Stimulated activated naive CD8-positive, alpha-beta T cell treated with anti-CD3 and anti-CD28 coated beads, Interleukin-15, Interleukin-2, amounts not matched to agents 100 U/mL and 50 U/mL, for 24 hours (primary cell): ENCODE data around the gene FKBP1A.

ENCODE experiments used
- ATAC-seq: fragments of 150-1000 bp; cut with Tn5 transposase; one replicate; pipeline ENCODE4 v1.10.0; 2021
- DNase-seq: peaks from one replicate; pipeline ENCODE4 v3.0.0; 2021

The FKBP1A gene

DNA sequence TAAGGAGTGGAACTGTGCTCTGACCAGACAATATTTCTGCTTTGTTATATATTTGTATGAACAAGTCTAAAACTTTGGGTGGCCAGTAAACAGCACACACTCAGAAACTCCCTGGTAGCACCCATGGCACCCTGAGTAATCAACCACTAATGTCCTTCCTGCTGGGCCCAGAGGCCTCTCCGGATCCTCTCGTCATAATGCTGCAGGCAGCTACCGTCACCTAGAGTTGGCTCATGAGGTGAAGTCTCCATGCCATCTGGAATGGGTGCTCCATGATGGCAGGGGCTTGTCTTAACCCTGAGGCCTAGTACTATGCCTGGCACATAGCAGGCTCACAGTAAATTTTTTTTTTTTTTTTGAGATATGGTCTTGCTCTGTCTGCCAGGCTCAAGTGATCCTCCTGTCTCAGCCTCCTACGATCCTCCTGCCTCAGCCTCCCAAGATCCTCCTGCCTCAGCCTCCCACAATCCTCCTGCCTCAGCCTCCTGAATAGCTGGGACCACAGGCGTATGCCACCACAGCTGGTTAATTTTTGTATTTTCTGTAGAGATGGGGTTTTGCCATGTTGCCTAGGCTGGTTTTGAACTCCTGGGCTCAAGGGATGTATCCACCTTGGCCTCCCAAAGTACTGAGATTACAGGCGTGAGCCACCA is 60.9 kb downstream of the FKBP1A start:
- ATAC-seq = no peak
- no peak for DNase-seq

DNA sequence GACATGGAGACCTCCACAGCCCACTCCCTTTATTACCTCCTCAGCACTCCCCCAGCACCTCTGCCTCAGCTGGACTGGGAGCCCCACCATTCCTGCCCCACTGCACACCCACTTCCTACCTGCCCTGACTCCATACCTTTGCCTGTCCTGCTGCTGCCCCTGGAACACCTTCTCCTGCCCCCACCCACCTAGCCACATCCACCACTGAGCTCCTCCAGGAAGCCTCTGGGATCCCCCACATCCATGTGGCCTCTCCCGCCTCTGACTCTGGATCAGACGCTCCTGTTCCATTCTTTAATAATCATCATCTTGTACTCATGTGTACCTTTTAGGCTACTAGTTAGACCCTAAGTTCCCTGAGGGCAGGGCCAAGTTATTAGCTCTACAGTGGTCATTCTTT is 61.8 kb downstream of the FKBP1A start:
- DNase-seq (no peak), ATAC-seq (no peak)

DNA sequence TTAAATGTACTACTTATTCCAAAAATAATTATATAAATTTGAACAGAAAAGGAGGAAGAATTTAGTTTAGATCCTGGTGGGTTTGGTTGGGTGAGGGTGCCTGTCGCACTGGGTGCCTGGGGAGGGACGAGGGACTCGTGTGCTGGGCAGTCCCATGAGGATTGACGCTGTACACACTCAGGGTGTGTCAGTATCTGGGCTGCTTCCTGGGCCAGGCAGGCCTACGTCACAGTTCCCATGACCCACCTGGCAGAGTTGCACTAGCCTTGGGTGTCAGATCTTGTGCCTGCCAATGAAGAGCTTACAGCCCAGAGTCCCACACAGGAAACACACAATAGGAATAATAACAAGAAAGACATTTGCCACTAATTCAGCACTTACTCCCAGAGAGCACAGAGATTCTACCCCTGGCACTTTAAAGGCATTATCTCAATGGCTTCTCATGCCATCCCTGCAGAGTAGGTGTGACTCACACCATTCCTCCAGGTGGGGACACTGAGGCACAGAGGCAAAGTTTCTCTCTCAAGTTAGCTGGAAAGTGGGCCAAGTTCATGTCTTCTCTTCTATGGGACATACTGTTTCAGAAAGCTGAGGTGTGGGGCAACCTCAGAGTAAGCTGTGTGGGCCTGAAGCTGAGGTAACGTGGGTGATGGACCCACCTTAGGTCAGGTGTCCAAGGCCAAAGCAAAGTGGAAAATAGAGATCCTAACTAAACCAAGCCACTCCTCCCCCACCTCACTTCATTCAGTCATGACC is 62.6 kb downstream of the FKBP1A start:
- peak; percentile 43 for DNase-seq

DNA sequence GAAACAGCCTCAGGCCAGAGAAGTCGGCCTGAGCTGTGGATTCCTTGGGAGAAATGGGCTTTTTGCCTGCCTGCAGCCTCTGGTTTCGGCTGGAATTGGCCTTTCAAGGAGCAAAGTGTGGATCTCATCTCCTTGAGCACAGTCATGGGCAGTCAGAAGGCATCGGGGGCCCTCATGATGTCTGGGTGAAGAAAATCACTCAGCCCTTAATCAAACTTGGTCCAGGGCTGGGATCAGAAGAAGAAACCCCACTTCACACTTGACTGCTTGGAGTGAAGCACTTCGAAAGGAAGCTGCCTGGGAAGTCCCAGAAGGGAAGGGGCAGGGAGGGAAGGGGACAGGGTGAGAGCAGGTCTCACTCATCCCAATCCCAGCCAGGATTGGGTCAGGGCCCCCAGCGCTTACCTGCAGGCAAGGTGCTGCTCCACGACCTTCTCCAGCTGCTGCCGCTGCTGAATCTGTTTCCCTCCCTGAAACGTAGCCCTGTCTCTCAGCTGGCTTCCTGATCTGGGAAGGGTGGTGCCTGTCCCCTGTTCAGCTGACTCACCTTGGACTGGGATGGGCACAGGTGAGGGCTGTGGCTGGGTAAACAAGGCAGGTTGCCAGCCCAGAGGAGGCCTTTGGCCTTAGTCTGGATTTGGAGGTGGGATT is 64.0 kb downstream of the FKBP1A start, which contains the start of gene SDCBP2:
Gene SDCBP2, minus strand, starts transcription at position 460 of the 651 bp plus-strand sequence. CDS start 8,723 bp downstream, outside the sequence.
- ATAC-seq = no peak
- DNase-seq = no peak

More for the DNA sequence above, 62.6 kb downstream of the FKBP1A start:
- ATAC-seq = no peak

DNA sequence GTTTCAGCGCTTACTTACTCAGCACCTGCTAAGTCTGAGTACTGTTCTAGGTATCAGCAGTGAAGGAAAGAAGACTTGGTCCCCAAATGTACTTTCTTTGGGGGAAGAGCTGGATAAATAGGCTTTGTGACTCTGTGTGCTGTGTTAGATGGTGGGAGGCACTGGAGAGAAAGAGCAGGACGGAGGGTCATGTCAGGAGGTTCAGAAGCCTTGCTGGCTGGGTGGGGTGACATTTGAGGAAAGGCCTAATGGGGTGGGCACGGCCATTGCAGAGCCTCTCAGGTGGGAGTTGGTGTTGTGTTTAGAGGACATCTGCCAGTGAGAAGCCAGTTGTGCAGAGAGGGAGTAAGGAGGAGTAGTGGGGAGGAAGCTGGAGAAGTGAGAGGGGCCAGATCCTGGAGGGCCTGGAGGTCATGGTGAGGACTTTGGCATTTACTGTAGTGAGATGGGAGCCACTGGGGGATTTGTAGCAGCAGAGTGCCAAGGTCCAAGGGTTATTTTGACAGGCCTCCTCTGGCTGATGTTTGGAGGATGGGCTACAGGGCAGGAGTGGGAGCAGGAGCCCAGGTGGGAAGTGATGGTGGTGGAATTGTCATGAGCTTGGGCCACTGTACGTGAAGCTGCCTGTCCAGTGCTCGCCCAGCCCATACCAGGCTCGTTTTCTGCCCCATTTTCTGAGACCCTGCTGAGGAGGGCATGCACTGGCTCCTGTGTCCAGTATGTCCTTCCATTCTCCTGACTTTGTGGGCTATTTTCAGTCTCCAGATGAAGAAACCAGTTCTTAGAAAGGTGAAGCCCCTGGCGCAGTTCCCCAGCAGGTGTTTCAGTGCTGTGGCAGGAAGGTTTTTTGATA is 64.8 kb downstream of the FKBP1A start:
- no peak for DNase-seq
- ATAC-seq = no peak

DNA sequence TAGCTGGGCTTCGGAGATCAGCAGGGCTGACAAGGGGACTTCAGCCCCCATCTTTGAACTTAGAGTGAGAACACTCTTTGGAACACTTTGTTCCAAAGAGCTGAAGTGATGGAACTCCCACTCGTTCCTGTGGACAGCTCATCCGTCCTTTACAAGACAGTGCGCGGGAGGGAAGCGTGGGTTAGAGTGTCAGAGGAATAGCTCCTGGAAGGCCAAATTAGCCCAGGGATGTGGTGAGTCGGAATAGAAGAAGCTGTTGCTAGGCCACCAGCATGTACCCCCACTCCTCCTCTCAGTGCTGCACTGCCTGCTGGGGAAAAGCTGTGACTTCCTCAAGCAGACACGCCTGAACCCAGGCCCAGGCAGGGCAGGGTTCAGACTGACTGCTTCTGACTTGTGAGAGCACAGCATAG is 65.6 kb downstream of the FKBP1A start:
- no peak for DNase-seq

DNA sequence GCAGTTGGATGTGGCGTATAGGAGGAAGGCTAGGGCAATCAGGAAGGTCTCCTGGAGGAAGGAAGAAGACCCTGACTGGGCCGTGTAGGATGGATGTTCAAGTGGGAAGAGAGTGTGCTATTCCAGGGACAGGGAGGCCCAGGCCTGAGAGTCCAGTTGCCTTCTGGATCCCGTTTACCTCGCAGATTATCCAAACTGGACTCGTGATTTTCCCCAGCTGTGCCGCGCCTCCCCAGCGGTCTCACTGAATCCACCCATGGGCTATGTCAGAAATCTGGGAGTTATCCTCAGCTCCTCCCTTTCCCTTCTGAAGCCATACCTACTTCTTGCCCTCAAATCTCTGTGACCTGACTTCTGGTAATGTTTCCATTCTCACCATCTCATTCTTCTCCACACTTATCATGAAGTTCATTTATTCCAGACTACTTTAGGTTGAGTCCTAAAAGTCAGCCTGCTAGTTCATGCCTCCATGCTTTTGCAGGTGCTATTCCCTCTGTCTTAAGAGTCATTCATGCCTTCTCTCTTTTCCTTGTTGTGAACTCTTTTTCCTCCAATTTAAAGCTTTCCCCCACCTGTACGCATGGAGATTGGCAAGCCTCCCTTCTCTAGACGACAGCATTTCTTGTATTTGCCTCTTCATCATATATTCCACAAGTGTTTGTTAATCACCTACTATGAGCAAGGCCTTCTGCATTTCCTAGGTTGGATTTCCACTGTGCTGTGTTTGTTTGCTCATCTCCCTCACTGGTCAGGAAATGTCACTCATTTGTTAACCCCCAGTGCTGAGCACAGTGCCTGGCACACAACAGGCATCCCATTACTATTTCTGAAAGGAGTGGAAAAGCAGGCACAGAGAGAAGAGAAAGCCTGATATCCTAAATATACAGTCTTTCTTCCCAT is 66.6 kb downstream of the FKBP1A start:
- ATAC-seq = peak; percentile 14
- no peak for DNase-seq

More for the DNA sequence above, 65.6 kb downstream of the FKBP1A start:
- ATAC-seq = no peak

DNA sequence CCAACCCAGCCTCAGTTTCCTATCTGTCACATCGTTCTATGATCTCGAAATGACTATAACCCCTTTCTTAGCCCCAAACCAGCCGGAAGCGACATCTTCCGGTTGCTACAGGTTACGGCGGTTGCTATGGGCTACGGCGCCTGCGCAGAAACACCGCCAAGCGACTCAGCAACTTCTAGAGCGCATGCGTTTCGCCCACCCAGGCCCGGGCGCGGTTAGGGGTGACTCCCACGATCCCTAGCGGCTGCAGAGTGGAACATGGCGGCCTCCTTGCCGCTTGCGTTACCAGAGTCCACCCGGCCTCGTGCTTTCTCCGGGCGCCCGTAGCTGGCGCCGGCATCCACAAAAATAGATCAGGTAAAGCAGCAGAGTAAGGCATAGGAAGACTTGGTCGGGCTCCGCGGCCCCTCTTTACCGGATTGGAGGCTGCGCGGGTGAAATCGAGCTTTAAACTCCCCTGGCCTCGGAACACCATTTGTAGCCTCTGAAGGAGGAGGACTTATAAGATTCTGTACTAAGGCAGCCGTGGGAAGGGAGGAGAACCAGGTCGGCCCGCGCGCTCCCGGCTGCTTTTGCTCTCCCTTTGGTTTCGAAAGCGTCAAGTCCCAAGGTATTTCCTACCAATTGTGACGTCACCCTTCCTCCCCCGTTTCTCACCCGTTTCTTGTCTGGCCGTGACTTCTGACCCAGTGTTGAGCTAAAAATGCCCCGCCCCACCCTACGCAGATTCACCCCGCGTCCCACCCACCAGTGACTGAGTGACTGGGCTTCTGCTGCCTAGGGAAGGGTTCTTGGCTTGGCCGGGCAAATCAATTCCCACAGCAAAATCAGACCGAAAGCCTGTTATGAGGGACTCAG is 67.5 kb downstream of the FKBP1A start:
- ATAC-seq (peak; percentile 80), DNase-seq (peak; percentile 99)

DNA sequence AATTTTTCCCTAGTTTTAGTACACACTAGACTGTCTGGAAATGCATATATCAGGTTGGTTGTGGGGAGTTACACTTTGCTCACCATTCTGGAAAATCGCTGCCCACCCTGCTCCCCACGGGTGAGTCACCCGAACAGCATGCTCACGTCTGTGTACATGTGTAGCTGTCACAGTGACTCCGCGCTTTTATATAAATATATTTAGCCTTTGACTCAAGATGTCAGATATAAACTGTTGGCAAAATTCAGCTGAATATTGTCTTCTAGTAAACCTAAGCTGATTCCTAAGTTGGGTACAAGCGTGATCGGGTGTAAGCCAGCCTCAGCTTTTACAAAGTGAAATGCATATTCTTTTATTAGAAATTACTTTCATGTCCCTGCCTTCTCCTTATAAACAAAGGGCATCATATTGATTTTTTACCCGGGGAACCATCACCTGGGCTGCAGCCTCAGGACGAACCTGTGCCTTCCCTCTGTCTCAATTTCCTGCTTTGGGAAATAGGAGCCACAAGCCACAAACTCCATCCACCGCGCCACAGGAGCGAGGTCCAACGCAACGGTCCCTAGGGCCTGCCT is 68.2 kb downstream of the FKBP1A start:
- no peak for ATAC-seq
- peak; percentile 49 for DNase-seq

DNA sequence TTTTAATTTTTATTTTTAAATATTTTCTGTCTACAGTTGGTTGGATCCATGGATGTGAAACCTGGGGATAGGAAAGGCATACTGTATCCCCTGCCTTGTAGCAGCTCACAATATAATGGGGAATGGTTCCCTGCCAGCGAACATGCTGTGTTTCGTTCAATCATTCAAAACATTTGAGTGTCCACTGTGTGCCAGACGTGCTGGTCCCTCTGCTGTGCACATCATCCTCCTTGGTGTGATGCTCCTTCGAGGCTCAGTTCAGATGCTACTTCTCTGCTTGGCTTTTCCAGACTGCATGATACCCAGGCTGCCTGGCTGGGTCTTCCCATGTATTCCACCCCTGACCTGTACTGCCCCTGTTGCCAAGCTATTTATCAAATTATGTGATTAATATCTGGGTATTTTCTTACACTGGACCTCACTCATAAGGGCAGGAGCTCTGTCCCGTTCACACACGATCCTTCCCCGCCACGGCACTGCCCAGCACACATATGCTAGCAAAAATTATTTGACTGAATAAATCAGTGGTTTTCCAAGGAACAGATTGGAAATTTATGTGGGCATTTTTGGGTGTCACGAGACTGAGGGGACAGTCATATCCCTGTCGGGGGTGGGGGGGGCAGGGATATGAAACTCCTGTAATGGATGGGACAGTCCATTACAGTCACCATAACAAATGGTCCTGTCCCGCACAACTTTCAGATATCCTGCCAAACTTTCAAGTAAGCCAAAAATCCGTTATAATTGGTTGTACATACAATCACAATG is 68.8 kb downstream of the FKBP1A start:
- ATAC-seq (no peak), DNase-seq (no peak)

DNA sequence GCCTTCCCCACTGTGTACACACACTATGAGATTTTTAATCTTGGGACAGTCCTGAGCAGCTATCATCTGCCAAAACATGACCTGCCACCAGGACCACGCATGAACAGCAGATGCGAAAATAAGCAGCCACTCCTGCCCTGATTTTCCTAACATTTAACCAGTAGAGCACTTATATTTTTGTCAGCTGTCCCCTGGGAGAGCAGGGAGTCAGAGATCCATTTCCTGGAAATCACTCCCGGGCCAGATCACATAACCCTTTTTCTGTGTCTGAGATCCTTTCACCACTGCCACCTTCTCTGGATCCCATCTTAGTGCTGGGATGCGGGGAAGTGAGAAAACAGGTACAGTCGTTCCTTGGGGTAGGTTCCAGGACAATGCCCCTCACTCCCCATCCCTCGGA is 69.6 kb downstream of the FKBP1A start:
- DNase-seq (no peak), ATAC-seq (no peak)

DNA sequence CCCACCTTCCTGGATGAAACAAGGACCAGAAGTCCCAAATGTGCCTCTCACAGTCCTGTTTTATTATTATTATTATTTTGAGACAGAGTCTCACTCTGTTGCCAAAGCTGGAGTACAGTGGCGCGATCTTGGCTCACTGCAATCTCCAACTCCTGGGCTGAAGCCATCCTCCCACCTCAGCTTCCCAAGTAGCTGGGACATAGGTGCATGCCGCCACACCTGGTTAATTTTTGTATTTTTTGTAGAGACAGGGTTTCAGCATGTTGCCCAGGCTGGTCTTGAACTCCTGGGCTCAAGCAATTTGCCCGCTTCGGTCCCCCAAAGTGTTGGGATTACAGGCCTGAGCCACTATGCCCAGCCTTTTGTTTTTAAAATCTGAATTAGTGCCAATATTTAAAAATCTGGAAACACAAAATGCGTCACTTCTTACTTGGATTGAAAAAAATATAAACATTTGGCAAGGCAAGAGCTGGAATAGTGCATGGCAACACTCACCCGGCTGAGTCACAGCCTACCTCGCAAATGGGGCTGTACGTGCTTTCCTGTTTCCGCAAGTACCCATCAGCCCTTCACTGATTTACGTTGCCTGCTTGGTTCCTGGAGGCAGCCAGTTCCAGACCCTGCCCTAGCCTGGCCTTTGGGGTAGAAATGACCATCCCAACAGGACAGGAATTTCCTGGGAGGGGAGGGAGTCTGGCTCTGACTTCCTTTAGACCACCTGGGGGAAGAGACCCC is 70.2 kb downstream of the FKBP1A start:
- no peak for ATAC-seq
- DNase-seq = no peak

DNA sequence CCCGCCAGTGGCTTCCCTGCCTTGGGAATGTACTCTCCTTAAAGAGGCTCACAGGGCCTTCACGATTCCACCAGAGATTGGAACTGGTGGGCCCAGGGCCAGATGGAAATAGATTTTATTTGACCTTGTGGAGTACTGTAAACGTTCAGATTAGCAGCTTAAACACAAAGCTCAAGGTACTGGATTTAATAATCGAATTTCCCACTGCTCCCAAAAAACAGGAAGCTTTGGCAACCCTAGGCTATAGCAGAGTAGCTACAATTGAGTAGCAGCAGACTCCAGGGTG is 71.3 kb downstream of the FKBP1A start:
- ATAC-seq = no peak
- DNase-seq = no peak

DNA sequence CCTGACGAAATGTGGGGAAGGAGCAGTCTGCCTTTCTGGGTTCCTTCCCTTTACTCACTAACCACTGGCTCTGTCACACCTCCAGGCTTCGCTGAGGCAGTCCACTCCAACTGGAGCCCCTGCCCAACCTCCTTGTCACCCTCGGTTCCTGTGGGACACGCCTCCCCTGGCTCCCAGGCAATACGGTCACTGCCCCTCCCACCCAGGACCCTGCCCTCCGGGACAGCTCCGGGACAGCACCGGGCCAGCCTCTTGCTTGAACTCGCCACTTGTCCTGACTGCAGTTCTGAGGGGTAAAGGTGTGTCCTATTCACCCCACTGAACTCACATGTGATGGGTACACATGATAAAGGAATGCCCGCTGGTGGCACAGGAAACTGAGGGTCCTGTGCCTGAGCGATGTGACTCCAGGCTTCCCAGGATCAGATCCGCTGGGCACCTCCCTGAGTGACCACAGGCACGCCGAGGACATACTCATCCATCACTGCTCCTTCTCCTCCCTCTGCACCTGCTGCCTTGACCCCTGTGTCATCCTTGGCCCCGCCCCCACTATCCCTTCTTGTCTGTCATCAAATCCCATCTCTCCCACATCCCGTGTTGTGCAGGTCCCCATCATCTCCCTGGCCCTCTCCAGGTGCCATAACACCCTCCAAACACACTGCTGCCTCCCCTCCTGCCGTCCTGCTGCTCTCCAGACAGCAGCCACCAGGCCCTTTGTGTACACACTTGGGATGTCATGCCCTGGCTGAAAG is 71.8 kb downstream of the FKBP1A start:
- DNase-seq (no peak), ATAC-seq (no peak)

DNA sequence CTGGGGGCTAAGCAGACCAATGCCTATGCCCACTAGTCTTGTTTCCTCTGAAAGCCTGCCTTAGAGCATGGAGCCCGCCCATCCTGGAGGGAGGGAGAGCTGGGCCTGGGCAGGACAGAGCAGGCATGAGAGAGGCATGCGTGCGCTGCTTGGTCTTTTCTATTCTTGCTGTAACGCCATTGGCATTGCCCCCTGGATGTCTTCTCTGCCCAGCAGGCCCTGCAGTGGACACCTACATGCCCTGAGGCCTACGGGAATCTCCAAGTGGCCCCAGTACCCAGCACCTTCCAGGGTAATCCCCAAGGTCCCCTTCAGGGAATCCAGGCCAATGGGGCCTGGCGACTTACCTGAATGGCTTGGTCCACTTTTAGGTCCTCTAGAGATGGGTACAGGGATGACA is 72.8 kb downstream of the FKBP1A start:
- no peak for ATAC-seq
- no peak for DNase-seq

DNA sequence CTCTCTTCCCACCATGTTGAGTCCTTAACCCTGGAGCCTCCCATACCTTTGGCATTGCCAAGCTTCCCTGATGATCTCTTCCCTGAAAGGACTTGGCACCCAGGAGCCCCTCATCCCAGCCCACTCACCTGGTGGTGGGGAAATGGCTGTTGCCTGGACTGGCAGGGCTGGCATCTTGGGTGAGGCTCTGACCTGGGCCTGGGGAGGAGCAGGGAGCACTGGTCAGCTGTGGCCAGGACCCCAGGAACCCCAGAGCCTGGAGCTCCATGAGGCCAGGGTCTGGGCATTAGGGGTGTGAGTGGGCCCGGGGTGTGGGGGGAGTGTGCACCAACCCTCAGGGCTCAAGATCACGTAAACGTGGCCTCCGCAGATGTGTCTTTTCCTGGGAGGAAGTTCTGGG is 73.4 kb downstream of the FKBP1A start:
- DNase-seq (no peak), ATAC-seq (no peak)

DNA sequence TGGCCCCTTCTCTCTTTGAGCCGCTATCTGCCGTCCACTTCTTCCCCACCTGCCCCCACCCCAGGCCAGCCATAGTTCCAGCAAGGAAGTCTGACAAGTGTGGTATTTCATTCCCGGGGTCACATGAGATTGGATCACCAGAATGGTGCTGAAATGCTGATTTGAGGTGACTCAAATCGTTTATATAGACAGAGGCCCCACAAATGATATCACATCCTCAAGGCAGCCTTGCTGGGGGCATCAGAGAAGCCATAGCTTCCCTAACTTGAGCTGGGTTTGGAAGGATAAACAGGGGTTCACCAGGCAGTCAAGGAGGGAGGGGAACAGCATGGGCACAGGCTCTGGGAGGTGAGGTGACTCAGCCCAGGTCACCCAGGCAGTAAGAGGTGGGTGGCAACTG is 73.8 kb downstream of the FKBP1A start:
- ATAC-seq = no peak
- DNase-seq = no peak
